ENCODE measurements around the gene CCDC3. TPM values are rescaled to one million over a fixed set of nuclear protein-coding genes. Genes with fewer than 3 reads are reported as not detected.

Gene CCDC3
- total RNA-seq, 1 donor from 2014 or later = 32.4 TPM

GRCh38 chr10:12922117-12922900 lies 79.2 kb downstream of the CCDC3 start:
- no peak for DNase-seq (ENCODE audit: low spot score)

GRCh38 chr10:12921163-12921562 lies 80.3 kb downstream of the CCDC3 start:
- no peak for DNase-seq (ENCODE audit: low spot score)

GRCh38 chr10:12919574-12919973 lies 81.9 kb downstream of the CCDC3 start:
- no peak for DNase-seq (ENCODE audit: low spot score)

- DNase-seq (ENCODE audit: low spot score) = no peak
Measured at GRCh38 chr10:12916587-12916986, 84.9 kb downstream of the CCDC3 start.

- DNase-seq (ENCODE audit: low spot score) = no peak
Measured at GRCh38 chr10:12915637-12916168, 85.8 kb downstream of the CCDC3 start.

- DNase-seq (ENCODE audit: low spot score) = no peak
Measured at GRCh38 chr10:12914111-12914510, 87.4 kb downstream of the CCDC3 start.

GRCh38 chr10:12911795-12912194 lies 89.7 kb downstream of the CCDC3 start:
- no peak for DNase-seq (ENCODE audit: low spot score)

GRCh38 chr10:12910835-12911234 lies 90.7 kb downstream of the CCDC3 start:
- no peak for DNase-seq (ENCODE audit: low spot score)

GRCh38 chr10:12909836-12910185 lies 91.7 kb downstream of the CCDC3 start:
- no peak for DNase-seq (ENCODE audit: low spot score)

GRCh38 chr10:12909182-12909835 lies 92.2 kb downstream of the CCDC3 start:
- DNase-seq (ENCODE audit: low spot score) = no peak

- peak; percentile 25 for DNase-seq (ENCODE audit: low spot score)
Measured at GRCh38 chr10:12908773-12909172, 92.7 kb downstream of the CCDC3 start.

- DNase-seq (ENCODE audit: low spot score) = peak; percentile 27
Measured at GRCh38 chr10:12907656-12908055, 93.9 kb downstream of the CCDC3 start.

GRCh38 chr10:12906051-12906541 lies 95.4 kb downstream of the CCDC3 start:
- DNase-seq (ENCODE audit: low spot score) = no peak

GRCh38 chr10:12905067-12905466 lies 96.4 kb downstream of the CCDC3 start:
- DNase-seq (ENCODE audit: low spot score) = no peak

- DNase-seq (ENCODE audit: low spot score) = no peak
Measured at GRCh38 chr10:12902851-12903358, 98.6 kb downstream of the CCDC3 start.

- peak; percentile 71 for DNase-seq (ENCODE audit: low spot score)
Measured at GRCh38 chr10:12902135-12902572, 99.4 kb downstream of the CCDC3 start.

- DNase-seq (ENCODE audit: low spot score) = no peak
Measured at GRCh38 chr10:12899546-12899945, 102.0 kb downstream of the CCDC3 start.

- DNase-seq (ENCODE audit: low spot score) = no peak
Measured at GRCh38 chr10:12898271-12898670, 103.2 kb downstream of the CCDC3 start.

GRCh38 chr10:12897278-12897677 lies 104.2 kb downstream of the CCDC3 start:
- no peak for DNase-seq (ENCODE audit: low spot score)

GRCh38 chr10:12896251-12896650 lies 105.3 kb downstream of the CCDC3 start:
- DNase-seq (ENCODE audit: low spot score) = no peak

GRCh38 chr10:12892924-12893323 lies 108.6 kb downstream of the CCDC3 start:
- DNase-seq (ENCODE audit: low spot score) = no peak

- DNase-seq (ENCODE audit: low spot score) = no peak
Measured at GRCh38 chr10:12890958-12891357, 110.6 kb downstream of the CCDC3 start.

- DNase-seq (ENCODE audit: low spot score) = no peak
Measured at GRCh38 chr10:12888470-12888869, 113.0 kb downstream of the CCDC3 start.
